Immature natural killer cell (primary cell): Measurements from ENCODE around the gene SST. TPM values are rescaled to one million over a fixed set of nuclear protein-coding genes. Genes with fewer than 3 reads are reported as not detected.
A peak's percentile ranks its signal among the peaks of the same experiment; 100 is the strongest.

Source experiments
- DNase-seq, 3 donors: peaks; one replicate each; pipeline ENCODE4 v3.0.0; 2022; ENCODE audit warnings: mixed read lengths in 1 of 3
- H3K27ac Mint-ChIP-seq, 6 donors: one replicate each; pipeline ENCODE4 v1.8.0; 2020; ENCODE audit warnings: mixed read lengths in 6 of 6, mild to moderate bottlenecking in 5 of 6, inconsistent platforms in 4 of 6, moderate library complexity in 3 of 6
- H3K27me3 Mint-ChIP-seq, 3 donors: one replicate each; pipeline ENCODE4 v1.8.0; 2020 to 2021; ENCODE audit warnings: low read depth in 3 of 3, mild to moderate bottlenecking in 3 of 3, mixed read lengths in 3 of 3, moderate library complexity in 3 of 3, inconsistent platforms in 1 of 3
- H3K36me3 Mint-ChIP-seq, 3 donors: one replicate each; pipeline ENCODE4 v1.8.0; 2020; ENCODE audit warnings: mixed read lengths in 3 of 3, inconsistent platforms in 2 of 3, mild to moderate bottlenecking in 2 of 3
- H3K4me1 Mint-ChIP-seq, 2 donors: one replicate each; pipeline ENCODE4 v1.8.0; 2020; ENCODE audit warnings: inconsistent platforms in 2 of 2, mild to moderate bottlenecking in 2 of 2, mixed read lengths in 2 of 2, moderate library complexity in 1 of 2
- H3K4me3 Mint-ChIP-seq, 5 donors: one replicate each; pipeline ENCODE4 v1.8.0; 2020; ENCODE audit warnings: mild to moderate bottlenecking in 5 of 5, mixed read lengths in 5 of 5, inconsistent platforms in 3 of 5, moderate library complexity in 3 of 5
- H3K9me3 Mint-ChIP-seq, 6 donors: one replicate each; pipeline ENCODE4 v1.8.0; 2020; ENCODE audit warnings: mild to moderate bottlenecking in 6 of 6, mixed read lengths in 6 of 6, inconsistent platforms in 4 of 6, moderate library complexity in 3 of 6
- polyA plus RNA-seq, 3 donors: library from polyadenylated mRNA; unstranded; fragments of 300-500 nt; fragmentation: Illumina TruSeq; gene quantifications; one replicate each; pipeline ENCODE4 v1.2.3, GENCODE V29; 2021

SST gene
- not detected for polyA plus RNA-seq

GRCh38 chr3:187669675-187670504 lies at the start of gene SST:
Gene SST (minus strand): TSS chr3:187670394. CDS start chr3:187670291, 103 bp downstream.
- no peak within 1 kb of the TSS for H3K27ac Mint-ChIP-seq
- H3K4me3 Mint-ChIP-seq: no peak within 1 kb of the TSS
- H3K36me3 Mint-ChIP-seq: no peaks in the 10 kb centered on the region
- peaks cover 0 to 1% (median 0%) of the 10 kb centered on the region in 6 donors for H3K9me3 Mint-ChIP-seq
- no peaks in the 10 kb centered on the region for H3K4me1 Mint-ChIP-seq
- H3K27me3 Mint-ChIP-seq: peaks cover 11 to 20% (median 13%) of the 10 kb centered on the region in 3 donors
- DNase-seq: no peak

DNA sequence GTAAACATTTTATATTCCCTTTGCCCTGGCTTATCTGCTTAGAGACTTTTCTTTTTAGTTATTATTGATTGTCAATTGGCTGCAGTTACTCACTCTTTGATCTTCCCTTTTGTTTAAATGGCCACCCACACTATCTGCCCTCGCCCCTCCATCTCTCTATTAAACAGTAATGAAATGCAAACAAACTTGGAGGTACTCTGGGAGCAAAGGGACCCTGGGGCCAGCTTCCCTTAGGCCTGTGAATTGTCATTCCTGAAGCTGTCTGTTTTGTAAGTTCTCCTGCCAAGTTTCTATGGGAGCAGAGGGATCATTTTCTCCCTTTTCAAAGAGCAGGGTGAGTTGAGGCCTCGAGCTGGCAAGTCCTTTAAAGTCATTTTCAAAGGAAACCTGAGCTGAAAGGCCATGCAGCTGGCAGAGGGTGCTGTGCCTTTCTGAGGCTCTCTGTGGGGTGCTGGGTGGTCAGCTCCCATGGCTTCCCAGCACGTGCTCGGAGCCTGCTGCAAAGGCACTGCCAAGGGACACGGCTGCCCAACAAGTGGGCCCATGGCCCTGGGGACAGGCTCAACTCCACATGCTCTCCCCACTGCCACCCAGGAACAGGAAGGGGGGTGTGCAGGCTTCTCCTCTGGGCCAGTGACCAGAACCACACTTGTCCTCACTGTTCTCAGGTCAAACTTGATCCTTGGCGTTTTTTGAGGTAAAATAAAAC lies 49.6 kb upstream of the SST start:
- DNase-seq: no peak
- Mint-ChIP-seq H3K4me3 (no peak overlapping the region), H3K36me3 (peaks cover 27 to 34% (median 28%) of the 10 kb centered on the region in 3 donors), H3K9me3 (no peaks in the 10 kb centered on the region), H3K27ac (no peak overlapping the region), H3K27me3 (peaks cover 0 to 4% (median 0%) of the 10 kb centered on the region in 3 donors), H3K4me1 (no peaks in the 10 kb centered on the region)

- DNase-seq: no peak
- Mint-ChIP-seq H3K4me1 (peaks cover 0 to 9% of the 10 kb centered on the region in 2 donors), H3K27ac (no peak overlapping the region), H3K36me3 (peaks cover 19 to 24% (median 20%) of the 10 kb centered on the region in 3 donors), H3K27me3 (peaks cover 0 to 7% (median 0%) of the 10 kb centered on the region in 3 donors), H3K4me3 (no peak overlapping the region), H3K9me3 (no peaks in the 10 kb centered on the region)
Measured at GRCh38 chr3:187718802-187719201, 48.6 kb upstream of the SST start.

DNA sequence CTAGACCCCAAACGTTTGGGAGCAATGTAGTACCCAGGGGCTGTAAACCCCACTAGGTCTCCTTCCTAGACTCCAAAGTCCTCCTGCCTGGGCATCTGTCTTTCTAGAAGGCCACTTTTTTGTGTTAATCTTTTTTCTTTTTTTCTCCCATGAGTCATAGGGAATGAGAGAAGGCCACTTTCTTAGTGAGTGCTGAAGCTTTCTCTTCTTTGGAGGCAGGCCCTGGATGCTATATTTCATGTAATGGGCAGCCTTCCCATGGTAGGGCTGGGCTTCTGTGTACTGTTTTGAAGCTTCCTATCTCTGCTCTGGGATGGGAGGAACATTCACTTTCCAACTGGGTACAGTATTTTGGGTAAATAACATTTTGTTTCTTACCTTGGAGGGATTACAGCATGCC lies 47.4 kb upstream of the SST start:
- no peak overlapping the region for H3K27ac Mint-ChIP-seq
- H3K9me3 Mint-ChIP-seq: no peaks in the 10 kb centered on the region
- DNase-seq: no peak
- H3K4me1 Mint-ChIP-seq: peaks cover 1 to 11% of the 10 kb centered on the region in 2 donors
- H3K4me3 Mint-ChIP-seq: no peak overlapping the region
- H3K27me3 Mint-ChIP-seq: peaks cover 0 to 7% (median 0%) of the 10 kb centered on the region in 3 donors
- peaks cover 9 to 14% (median 12%) of the 10 kb centered on the region in 3 donors for H3K36me3 Mint-ChIP-seq

DNA sequence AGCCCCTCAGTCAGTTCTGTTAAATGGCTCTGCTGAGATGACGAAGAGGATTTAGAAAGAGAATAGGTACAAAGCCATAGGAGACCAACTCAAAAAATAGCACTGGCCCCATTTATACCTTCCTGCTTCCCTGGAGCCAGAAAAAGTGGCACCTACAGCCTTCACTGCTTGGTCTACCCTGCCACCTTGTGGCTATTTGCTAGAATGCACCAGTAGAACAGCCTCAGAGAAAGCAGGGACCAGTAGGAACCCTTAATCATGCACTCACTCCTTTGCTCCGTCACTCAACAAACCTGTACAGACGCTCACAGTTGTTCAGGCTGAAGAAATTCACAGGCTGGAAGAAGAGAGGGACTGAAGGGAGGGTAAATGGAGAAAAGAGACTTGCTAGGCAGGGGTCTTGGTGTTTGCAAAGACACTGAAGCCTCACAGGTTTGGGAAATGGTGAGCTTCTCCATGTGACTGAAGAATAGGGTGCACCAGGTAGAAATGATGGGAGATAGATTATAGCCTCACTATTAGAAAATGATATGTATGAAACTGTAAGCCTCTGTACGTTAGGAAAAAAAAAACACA lies 44.3 kb upstream of the SST start:
- Mint-ChIP-seq H3K27ac (no peak overlapping the region), H3K4me1 (peaks cover 1 to 11% of the 10 kb centered on the region in 2 donors), H3K36me3 (no peaks in the 10 kb centered on the region), H3K27me3 (peaks cover 0 to 7% (median 0%) of the 10 kb centered on the region in 3 donors), H3K4me3 (no peak overlapping the region), H3K9me3 (no peaks in the 10 kb centered on the region)
- peak; percentile 56 to 69 (median 60) for DNase-seq

DNA sequence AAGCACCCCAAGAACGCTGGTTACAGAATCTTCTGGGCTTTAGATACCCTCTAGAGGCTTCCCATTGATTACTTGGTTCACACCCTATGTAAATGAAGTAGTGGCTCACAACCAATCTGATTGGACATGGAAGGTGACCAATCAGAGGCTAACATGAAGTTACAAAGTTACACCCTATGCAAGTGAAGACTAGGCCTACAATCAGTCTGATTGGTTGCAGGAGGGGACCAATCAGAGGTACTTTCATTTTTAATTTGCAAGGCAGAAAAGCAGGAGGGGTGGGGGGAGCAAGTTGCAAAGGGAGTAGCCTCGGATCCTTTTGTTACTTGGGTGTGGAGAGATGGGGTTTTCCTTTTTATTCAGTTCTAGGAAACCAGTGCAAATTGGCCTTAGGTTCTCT lies 43.3 kb upstream of the SST start:
- peak overlapping the region in 1 of 5 donors; percentile 36 for H3K4me3 Mint-ChIP-seq
- no peaks in the 10 kb centered on the region for H3K9me3 Mint-ChIP-seq
- H3K27ac Mint-ChIP-seq: peak overlapping the region in 2 of 6 donors; percentile 17 to 26
- no peaks in the 10 kb centered on the region for H3K36me3 Mint-ChIP-seq
- peaks cover 1 to 11% of the 10 kb centered on the region in 2 donors for H3K4me1 Mint-ChIP-seq
- peaks cover 0 to 7% (median 0%) of the 10 kb centered on the region in 3 donors for H3K27me3 Mint-ChIP-seq
- peak; percentile 25 to 42 (median 26) for DNase-seq

DNA sequence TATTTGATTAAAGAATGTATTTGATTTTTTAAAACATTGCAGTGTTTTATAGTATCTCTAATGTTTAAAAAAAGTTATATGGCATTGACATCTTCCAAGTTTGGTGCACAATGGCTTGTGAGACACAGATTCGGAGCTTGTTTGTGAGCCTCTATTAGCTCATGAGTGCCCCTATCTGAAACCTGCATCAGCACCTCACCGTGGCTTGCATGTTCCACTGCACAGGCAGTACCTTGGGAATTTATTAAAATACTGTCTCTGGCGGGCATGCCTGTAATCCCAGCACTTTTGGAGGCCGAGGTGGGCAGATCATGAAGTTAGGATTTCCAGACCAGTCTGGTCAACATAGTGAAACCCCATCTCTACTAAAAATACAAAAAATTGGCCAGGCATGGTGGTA lies 39.0 kb upstream of the SST start:
- peaks cover 1 to 5% of the 10 kb centered on the region in 2 donors for H3K4me1 Mint-ChIP-seq
- no peaks in the 10 kb centered on the region for H3K9me3 Mint-ChIP-seq
- DNase-seq: no peak
- no peak overlapping the region for H3K4me3 Mint-ChIP-seq
- H3K36me3 Mint-ChIP-seq: no peaks in the 10 kb centered on the region
- H3K27ac Mint-ChIP-seq: no peak overlapping the region
- peaks cover 0 to 1% (median 0%) of the 10 kb centered on the region in 3 donors for H3K27me3 Mint-ChIP-seq

DNA sequence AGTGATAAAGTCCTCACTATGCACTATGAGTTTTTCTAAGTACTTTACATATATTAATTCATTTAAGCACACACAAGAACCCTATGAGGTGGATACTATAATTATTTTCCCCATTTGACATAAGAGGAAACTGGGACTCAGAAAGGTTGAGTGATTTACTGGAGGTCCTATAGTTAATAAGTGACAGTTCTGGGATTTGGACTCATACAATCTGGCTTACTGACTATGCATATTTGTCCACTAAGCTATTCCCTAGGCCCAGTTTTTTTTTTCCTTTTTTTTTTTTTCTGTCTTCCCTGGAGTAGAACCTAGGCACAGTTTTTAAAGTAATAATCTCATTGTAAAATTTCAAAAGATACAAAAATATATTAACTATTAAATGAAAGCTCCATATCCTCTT lies 38.5 kb upstream of the SST start:
- H3K9me3 Mint-ChIP-seq: no peaks in the 10 kb centered on the region
- no peaks in the 10 kb centered on the region for H3K36me3 Mint-ChIP-seq
- H3K27me3 Mint-ChIP-seq: peaks cover 0 to 1% (median 0%) of the 10 kb centered on the region in 3 donors
- peaks cover under 1 to 1% of the 10 kb centered on the region in 2 donors for H3K4me1 Mint-ChIP-seq
- H3K27ac Mint-ChIP-seq: no peak overlapping the region
- H3K4me3 Mint-ChIP-seq: no peak overlapping the region
- no peak for DNase-seq

DNA sequence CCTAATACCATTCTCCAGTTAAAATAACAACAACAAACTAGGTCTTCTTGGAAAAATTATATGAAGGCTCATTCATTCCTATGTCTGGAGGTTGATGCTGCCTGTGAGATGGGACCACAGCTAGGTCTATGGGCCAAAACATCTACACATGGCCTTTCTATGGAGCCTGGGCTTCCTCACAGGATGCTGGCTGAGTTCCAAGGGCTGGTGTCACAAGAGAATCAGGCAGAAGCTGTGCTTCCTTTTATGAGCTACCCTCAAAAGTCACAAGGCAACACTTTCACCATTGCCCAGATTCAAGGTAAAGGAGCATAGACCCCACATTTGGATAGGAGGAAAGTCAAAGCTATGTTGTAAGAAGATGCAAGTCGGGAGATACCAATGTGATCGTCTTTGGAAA lies 36.8 kb upstream of the SST start:
- no peaks in the 10 kb centered on the region for H3K4me1 Mint-ChIP-seq
- no peak overlapping the region for H3K27ac Mint-ChIP-seq
- H3K9me3 Mint-ChIP-seq: no peaks in the 10 kb centered on the region
- no peak for DNase-seq
- H3K27me3 Mint-ChIP-seq: peaks cover 0 to 1% (median 0%) of the 10 kb centered on the region in 3 donors
- no peaks in the 10 kb centered on the region for H3K36me3 Mint-ChIP-seq
- H3K4me3 Mint-ChIP-seq: no peak overlapping the region

- H3K4me1 Mint-ChIP-seq: no peaks in the 10 kb centered on the region
- H3K36me3 Mint-ChIP-seq: no peaks in the 10 kb centered on the region
- H3K27ac Mint-ChIP-seq: no peak overlapping the region
- H3K27me3 Mint-ChIP-seq: peaks cover 0 to 3% (median 1%) of the 10 kb centered on the region in 3 donors
- no peak overlapping the region for H3K4me3 Mint-ChIP-seq
- no peaks in the 10 kb centered on the region for H3K9me3 Mint-ChIP-seq
- DNase-seq: no peak
Measured at GRCh38 chr3:187705164-187705563, 35.0 kb upstream of the SST start.

DNA sequence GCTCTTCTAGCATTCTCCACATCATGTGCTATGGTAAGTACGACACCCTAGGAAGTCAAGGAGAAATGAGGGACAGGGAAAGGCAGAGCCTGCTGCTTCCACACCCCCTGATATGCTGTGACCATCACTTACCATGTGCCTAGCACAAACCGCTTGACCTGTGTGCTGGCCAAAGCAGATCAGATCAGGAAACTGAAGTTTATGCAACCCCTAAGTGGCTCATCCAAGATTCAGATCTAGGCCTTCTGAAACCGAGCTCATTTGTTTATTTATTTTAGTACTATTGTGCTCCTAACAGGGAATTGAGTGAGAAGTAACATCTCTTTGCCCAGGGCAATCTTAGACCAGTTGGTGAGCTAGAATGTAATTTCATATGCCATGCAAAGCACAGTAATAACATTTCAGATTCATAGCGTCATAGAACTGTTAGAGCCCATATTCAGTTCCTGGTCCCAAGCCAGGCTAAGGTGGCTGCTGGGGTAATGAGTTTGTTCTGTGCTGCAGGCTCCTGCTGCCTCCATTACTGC lies 32.4 kb upstream of the SST start, which contains the start of gene RTP2:
Gene RTP2 (minus strand): TSS at position 51 of the 527 bp plus-strand sequence. CDS start 429 bp downstream, outside the sequence.
- Mint-ChIP-seq H3K4me3 (no peak within 1 kb of the TSS), H3K27me3 (peaks cover 1 to 3% (median 2%) of the 10 kb centered on the region in 3 donors), H3K27ac (no peak within 1 kb of the TSS), H3K4me1 (no peaks in the 10 kb centered on the region), H3K9me3 (no peaks in the 10 kb centered on the region), H3K36me3 (no peaks in the 10 kb centered on the region)
- DNase-seq: no peak

DNA sequence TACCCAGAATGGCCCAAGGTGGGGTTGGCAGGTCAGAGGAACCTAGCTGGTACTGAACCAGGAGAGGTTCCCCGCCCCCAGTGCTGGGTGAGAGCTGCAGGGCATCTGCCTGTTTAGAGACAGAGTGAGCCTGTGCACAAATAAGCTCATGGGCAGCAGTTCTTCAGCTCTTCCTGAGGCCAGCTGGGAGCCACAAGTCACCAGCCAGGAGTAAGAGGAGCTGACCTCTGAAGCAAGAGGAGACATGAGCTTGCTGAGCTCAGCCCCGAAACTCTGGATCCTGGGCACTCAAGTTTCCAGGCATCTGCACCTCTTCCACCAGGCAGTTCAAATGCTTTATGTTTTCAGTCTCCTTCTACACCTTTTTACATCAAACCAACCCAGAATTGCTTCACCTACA lies 30.1 kb upstream of the SST start:
- Mint-ChIP-seq H3K9me3 (no peaks in the 10 kb centered on the region), H3K4me1 (no peaks in the 10 kb centered on the region), H3K36me3 (no peaks in the 10 kb centered on the region), H3K27me3 (peaks cover 2 to 6% (median 3%) of the 10 kb centered on the region in 3 donors), H3K27ac (no peak overlapping the region), H3K4me3 (no peak overlapping the region)
- DNase-seq: no peak

DNA sequence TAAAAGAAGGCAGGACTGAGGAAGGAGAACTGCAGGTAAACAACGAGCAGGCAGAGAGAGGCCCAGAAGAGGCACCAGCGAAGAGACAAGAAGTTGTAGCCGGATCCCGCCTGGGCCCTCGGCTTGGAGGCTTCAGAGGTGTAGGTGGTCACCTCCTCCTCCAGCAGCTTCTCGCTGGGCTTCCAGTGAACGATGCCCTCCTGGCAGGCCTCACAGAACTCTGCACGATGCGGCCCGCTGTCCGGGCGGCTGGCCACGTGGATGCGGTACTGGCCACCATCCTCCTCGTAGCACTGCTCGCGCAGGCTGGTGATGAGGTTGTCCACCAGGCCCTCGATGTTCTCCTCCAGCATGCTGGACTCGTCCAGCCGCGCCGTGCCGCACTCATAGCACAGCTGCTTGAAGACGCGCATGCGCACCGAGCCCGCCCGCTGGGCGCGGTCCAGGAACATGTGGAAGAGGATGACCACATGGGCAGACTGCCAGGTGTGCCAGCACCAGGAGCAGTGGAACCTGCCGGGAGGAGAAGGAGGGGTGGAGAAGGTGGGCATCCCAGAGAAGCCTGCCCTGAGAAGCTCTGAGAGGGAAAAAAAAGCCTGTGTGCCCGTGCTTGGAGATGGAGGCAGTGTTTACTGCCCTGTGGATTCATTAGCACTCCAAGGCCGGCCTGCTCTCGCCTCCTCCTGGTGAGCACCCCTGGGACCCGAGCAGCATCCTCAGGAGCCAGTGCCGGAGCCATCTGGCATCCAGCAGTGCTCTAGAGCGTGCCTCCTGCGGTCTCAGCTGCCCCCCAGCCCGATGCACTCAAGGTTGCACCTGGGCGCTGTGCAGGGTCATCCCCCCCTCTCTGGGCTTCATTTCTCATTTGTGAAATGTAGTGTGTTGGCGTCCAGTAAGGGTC lies 28.6 kb upstream of the SST start:
- no peak for DNase-seq
- no peak overlapping the region for H3K27ac Mint-ChIP-seq
- H3K4me3 Mint-ChIP-seq: no peak overlapping the region
- no peaks in the 10 kb centered on the region for H3K9me3 Mint-ChIP-seq
- H3K36me3 Mint-ChIP-seq: no peaks in the 10 kb centered on the region
- H3K4me1 Mint-ChIP-seq: no peaks in the 10 kb centered on the region
- H3K27me3 Mint-ChIP-seq: peaks cover 2 to 8% (median 5%) of the 10 kb centered on the region in 3 donors
